C4-2B (cell line): ENCODE measurements around the gene CHN1.

Source experiments
- ZFX ChIP-seq: fragments of 450-650 bp; IDR thresholded peaks from 2 replicates; pipeline ENCODE4 v1.6.1; 2017
- TF ChIP-seq, protein P1 (sequence below): fragments of 450-650 bp; conservative IDR thresholded peaks from 2 replicates; pipeline ENCODE4 v1.5.1; 2017; ENCODE audit warnings: mild to moderate bottlenecking

DNA sequence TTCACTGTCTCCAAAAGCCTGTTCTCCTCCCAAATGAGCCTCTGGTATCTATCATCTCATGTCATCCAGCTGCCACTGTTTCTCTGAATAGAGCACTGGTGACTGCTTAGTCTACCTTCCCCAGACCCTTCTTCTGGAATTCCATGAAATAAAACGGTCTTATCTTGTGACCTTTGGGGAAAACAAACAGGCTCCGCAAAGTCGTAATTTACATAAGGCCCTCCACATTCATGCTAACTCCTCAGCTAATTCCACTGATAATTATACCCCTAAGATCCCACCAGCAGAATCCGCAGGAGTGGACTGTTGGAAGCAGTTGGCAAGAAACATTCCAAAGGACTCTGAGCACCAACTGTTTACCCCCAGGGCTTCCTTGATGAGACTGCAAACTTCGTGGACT is 33.9 kb upstream of the CHN1 start:
- TF ChIP-seq, protein P1, sequence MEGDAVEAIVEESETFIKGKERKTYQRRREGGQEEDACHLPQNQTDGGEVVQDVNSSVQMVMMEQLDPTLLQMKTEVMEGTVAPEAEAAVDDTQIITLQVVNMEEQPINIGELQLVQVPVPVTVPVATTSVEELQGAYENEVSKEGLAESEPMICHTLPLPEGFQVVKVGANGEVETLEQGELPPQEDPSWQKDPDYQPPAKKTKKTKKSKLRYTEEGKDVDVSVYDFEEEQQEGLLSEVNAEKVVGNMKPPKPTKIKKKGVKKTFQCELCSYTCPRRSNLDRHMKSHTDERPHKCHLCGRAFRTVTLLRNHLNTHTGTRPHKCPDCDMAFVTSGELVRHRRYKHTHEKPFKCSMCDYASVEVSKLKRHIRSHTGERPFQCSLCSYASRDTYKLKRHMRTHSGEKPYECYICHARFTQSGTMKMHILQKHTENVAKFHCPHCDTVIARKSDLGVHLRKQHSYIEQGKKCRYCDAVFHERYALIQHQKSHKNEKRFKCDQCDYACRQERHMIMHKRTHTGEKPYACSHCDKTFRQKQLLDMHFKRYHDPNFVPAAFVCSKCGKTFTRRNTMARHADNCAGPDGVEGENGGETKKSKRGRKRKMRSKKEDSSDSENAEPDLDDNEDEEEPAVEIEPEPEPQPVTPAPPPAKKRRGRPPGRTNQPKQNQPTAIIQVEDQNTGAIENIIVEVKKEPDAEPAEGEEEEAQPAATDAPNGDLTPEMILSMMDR, result no peak
- TF ChIP-seq ZFX, result no peak
